ENCODE results near the gene RASGRP1.

The RASGRP1 gene

GRCh38 chr15:38534691-38535090, 29.9 kb downstream of the RASGRP1 start:
- peak; percentile 54 for DNase-seq

- peak; percentile 55 for DNase-seq
These were observed 30.7 kb downstream of the RASGRP1 start for GRCh38 chr15:38533926-38534325.

DNA sequence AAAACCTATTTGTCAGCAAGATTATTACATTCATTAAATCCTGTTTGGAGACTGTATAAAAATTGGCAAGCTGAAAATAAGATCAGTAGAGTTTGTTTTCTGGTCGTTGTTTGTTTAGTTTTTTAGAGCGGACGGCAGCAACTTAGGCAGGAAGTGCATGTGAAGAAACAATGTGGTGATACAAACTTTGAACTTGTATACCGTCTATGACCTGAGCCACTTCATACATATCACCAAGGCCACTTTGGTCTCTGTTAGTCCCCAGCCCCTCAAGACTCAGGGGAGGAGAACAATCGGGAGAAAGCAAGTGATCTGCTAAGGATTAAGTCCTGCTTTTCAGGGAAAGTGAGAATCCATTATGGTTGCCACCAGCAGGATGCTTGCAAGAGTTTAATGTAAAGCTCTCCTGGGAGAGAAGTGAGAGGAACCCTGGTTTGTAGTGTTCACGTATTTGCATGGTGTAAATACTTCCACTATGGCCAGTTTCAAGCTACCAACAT, 31.1 kb downstream of the RASGRP1 start:
- DNase-seq = peak; percentile 54

DNA sequence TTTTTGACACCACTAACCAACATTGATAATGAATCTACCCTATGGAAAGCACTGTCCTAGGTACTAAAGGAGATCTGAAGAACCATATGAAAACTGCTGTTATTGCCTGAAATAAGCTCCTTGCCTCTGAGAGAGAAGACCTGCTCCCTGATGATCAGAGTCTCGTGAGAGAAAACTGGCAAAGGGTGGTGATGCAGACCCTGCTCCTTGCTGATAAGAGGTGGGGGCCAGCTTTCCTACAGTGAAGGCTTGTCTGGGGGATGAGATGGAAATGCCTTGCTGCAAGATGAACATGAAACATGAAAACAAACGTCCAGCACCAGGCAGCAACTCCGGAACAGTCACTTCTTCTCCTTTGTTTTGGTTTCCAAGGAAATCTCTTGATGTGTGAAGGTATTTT, 31.9 kb downstream of the RASGRP1 start:
- peak; percentile 47 for DNase-seq

GRCh38 chr15:38531509-38531908, 33.1 kb downstream of the RASGRP1 start:
- DNase-seq = peak; percentile 43

DNA sequence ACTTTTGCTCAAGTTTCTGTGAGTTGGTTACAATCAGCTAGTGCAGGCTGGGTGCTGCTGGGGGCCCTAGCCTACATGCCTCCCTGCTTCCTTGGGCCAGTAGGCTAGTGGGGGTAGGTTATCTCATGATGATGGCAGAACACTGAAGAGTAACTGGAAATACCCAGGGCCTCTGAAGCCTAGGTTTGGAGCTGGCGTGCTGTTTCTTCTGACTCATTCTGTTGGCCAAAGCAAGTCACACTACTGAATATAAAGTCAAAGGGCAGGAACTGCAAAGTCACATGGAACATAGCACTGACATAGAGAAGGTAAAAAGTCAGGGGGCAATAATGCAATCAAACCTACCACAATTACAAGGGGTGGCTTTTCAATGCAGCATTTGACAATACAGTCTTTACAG, 34.5 kb downstream of the RASGRP1 start:
- peak; percentile 64 for DNase-seq

GRCh38 chr15:38528294-38528693, 36.3 kb downstream of the RASGRP1 start:
- no peak for DNase-seq

DNA sequence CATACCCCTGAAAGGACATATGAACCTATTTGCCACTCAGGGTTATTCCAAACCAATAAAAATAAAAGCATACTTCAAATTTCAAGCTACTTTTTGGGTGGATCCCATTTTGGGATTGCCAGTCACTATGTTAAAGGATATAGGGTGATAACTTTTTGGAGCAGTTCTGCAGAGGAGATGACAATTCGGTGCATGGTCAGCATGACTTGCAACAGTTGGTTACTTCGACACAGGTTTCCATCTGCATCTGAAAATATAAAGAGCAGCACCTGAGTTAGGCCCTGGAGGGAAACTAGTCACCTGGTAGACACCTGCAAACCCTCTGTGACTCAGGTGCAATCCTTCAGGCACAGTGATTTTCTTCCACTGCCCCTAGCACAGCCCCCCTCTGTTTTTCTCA, 38.5 kb downstream of the RASGRP1 start:
- DNase-seq = no peak

DNA sequence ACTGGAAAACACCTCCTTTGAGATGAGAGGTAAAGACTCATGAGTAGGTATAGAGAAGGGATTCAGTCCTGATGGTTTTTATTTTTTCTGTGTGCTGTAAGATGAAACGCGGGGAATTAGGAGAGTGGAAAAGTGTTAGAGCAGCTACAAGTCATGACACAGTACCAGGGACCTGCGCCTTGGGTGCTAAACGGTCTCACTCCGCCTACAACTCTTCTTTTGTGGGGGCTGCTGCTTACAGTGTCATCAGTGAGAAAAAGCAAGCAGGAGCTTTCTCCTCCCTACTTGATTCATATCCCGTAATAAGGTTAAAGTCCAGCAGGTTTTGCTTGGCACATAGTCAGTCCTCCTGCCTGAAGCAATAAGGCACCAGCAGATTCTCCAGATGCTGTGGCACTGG, 39.1 kb downstream of the RASGRP1 start:
- DNase-seq = no peak

GRCh38 chr15:38524156-38524555, 40.5 kb downstream of the RASGRP1 start:
- no peak for DNase-seq

- no peak for DNase-seq
These were observed 41.7 kb downstream of the RASGRP1 start for GRCh38 chr15:38522922-38523321.

DNA sequence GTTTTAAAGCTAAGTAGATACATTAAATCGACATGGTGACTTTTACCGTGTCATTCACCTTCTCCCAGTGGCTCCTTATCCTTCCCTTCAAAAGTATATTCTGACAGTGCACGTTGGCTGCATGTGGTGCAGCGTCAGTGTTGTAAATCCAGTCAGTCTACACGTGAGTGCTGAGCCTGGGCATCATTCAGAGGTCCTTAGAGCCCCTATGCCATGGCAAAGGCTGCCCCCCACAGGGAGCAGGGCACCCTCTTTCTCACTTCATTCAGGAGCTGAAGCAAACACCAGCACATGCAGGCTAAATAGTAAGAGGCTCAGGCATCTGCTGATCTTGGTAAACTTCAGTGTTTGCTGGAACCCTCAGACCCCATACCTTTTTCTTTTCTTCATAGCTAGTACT, 43.3 kb downstream of the RASGRP1 start:
- DNase-seq = peak; percentile 54

DNA sequence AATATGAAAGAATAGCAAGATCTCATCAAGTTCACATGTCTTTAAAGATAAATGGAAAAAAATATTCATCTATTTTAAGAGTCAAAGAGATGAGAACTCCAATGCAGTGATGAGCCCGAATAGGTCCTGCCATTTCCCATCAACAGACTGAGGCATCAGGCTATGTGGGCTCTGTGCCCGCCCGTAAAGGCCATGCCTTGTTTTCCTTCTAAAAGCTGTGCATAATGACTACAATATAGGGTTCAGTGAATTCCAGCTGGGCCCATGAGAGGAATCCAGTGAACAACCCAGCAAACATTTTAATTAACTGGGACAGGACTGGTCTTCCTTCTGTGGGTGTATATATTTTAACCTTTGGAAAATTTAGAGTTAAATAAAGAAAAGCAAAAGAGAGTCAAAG, 44.6 kb downstream of the RASGRP1 start:
- DNase-seq = no peak

DNA sequence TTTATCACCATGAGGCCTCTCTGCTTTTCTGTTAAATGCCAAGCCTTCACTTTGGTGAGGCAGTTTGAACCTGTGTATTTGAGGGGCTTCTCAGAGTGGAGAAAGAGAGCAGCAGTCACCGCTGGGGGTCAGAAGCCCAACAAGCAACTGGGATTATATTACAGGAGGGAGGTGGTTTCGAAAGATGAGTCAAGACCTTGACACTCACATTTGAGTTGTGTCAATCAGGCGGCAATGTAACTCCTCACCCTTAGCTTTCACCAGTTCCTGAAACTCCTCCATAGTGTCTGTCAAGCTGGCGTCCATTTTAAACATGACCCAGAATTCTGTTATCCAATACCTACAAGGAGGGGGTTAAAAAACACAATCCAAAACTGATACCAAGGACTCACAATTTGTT, 46.5 kb downstream of the RASGRP1 start:
- DNase-seq = peak; percentile 49

GRCh38 chr15:38517312-38517975, 47.2 kb downstream of the RASGRP1 start:
- no peak for DNase-seq

DNA sequence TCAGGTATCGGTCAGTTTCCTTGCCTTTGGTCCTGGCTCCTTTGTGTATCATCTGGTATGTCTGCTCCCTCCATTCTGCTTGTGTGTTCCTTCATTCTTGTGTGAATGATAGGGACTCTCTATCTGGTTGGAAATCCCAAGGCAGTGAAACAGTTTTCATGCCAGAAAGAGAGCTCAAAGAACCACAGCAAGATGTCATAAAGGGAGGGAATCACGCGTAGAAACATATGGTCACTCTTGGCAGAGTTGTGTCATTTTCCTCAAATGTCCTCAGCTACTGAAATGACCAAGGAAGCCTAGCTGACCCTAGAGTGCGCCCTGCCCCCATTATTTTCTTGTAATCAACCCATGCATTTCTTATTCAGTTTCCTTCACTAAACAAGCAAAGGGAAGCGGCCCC, 48.0 kb downstream of the RASGRP1 start:
- no peak for DNase-seq

DNA sequence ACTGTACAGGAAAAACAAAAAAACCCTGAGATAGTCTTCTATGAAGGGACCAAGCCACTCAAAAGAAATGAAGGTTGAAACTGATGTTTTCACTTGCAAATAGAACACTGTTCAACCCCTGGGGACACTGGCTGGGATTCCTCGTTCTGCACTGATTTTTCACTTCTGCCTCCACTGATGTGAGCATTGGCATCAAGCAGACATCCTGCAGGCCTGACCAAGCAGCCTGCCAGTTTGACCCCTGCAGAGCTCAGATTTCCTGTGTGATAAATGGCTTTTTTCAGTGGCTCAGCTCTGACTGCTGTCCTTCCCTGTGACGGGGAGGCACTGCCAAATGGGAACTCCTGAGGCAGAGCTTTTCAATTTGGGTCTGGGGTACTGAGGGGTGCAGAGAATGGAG, 50.0 kb downstream of the RASGRP1 start:
- DNase-seq = no peak

GRCh38 chr15:38512901-38513300, 51.7 kb downstream of the RASGRP1 start:
- no peak for DNase-seq

DNA sequence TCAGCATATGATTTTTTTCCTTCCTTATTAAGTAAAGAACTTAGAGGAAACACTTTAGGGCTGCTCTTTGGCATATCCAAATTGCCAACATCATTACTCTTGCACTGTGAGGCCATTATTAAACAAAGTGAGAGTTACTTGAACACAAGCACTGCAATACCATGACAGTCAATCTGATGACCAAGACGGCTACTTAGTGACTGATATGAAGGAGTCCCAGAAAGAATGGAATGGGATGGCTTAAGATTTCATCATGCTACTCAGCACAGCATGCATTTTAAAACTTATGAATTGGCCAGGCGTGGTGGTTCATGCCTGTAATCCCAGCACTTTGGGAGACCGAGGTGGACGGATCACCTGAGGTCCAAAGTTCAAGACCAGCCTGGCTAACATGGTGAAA, 55.5 kb downstream of the RASGRP1 start:
- no peak for DNase-seq

DNA sequence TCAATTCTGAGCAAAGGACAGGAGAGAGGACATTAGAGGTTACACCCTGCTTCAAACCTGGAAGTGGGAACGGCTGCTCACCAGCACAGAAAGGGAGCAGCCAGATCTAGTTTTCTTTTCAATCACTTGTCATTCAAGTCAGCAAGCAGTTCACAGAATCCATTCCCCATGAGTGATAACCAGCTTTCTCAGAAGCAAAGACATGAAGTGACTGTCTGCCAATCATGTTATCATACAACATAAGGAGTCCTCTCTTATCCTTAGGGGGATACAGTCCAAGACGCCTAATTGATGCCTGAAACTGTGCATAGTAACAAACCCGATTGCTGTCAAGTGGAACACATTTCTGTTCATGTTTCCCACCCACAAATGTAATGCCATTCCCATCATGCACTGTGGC, 56.0 kb downstream of the RASGRP1 start:
- no peak for DNase-seq

- DNase-seq = no peak
These were observed 57.0 kb downstream of the RASGRP1 start for GRCh38 chr15:38507570-38507969.

DNA sequence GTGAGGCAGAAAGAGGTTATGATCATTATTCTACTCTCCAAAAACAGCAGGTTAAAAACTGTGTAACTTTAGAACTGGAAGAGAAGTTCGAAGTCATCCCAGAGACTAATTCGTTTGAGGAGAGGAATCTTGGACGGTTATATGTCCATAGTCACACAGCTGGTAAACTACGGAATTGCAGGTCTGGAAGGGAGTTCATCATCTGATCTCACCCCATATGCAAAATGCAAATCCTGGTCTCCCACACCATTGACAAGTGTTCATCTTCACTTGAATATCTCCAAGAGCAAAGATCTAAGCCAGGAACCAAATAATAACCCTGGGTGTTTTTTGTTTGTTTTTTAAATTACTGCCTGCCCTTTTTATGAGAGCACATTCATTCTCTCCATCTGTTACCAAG, 57.6 kb downstream of the RASGRP1 start:
- no peak for DNase-seq

GRCh38 chr15:38504680-38505467, 59.7 kb downstream of the RASGRP1 start:
- DNase-seq = no peak

DNA sequence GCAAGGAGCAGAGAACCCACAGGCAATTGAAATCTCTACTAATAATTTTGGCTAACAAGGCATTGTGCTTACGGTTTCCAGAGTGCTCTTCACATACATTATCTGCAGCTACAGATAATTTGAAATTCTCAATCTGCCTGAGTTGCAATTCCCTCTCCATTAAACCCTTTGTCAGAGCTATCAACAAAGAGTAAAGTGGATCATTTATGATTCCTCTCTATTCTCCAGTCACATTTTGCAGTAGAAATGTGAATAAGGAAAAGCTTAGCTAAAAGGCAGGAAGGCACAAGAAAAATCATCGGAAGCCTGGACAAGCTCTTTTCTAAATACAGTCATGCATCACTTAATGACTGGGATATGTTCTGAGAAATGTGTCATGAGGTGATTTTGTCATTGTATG, 61.1 kb downstream of the RASGRP1 start:
- DNase-seq = no peak

DNA sequence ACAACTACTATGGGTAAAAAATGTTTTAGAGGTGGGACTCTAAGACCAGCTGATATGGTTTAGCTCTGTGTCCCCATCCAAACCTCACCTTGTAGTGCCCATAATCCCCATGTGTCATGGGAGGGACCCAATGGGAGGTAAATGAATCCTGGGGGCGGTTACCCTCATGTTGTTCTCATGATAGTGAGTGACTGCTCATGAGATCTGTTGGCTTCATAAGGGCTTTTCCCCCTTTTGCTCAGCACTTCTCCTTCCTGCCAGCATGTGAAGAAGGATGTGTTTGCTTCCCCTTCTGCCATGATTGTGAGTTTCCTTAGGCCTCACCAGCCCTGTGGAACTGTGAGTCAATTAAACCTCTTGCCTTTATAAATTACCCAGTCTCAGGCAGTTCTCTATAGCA, 65.0 kb downstream of the RASGRP1 start:
- DNase-seq = no peak

Data from activated CD8-positive, alpha-beta memory T cell treated with anti-CD3 and anti-CD28 coated beads for 24 hours (primary cell).